Left cardiac atrium (tissue), 4 donors: ENCODE results near the gene CMTM8. TPM values are rescaled to one million over a fixed set of nuclear protein-coding genes. Genes with fewer than 3 reads are reported as not detected.

Experiments used
- ATAC-seq, 2 donors: fragments of 200-7000 bp; cut with Tn5 transposase; one replicate each; pipeline ENCODE4 v1.9.1; 2020; ENCODE audit warnings: mild to moderate bottlenecking in 2 of 2, moderate library complexity in 2 of 2
- DNase-seq: peaks from one replicate; pipeline ENCODE4 v3.0.0-alpha.2; 2020
- intact Hi-C, 2 donors: fragments of 100-400 bp; cut with DNase I; formaldehyde crosslinking; loops; one replicate each; pipeline versions ENCODE4 v1.14.1 to v1.15.1; 2022 to 2023
- total RNA-seq, 2 donors: library from RNA; stranded (reverse); fragmentation: NEBNext Ultra II Directional; extraction: Animal tissue kit (Norgen Biotek cat#: 25700); gene quantifications; one replicate each; pipeline ENCODE4 v1.2.1, GENCODE V29; 2021
- donor health status: DM: no; HTN: yes; CAD: no.
- donor health status: DM: no; HTN: yes; CAD: no; lungs with severe emphysema.
- donor health status: DM: yes; HTN: yes; CAD: no.
- donor health status: Dilated cardiomyopathy.

Gene CMTM8
- total RNA-seq, 2 donors from 2014 or later, result 5.7 to 6.3 TPM

DNA sequence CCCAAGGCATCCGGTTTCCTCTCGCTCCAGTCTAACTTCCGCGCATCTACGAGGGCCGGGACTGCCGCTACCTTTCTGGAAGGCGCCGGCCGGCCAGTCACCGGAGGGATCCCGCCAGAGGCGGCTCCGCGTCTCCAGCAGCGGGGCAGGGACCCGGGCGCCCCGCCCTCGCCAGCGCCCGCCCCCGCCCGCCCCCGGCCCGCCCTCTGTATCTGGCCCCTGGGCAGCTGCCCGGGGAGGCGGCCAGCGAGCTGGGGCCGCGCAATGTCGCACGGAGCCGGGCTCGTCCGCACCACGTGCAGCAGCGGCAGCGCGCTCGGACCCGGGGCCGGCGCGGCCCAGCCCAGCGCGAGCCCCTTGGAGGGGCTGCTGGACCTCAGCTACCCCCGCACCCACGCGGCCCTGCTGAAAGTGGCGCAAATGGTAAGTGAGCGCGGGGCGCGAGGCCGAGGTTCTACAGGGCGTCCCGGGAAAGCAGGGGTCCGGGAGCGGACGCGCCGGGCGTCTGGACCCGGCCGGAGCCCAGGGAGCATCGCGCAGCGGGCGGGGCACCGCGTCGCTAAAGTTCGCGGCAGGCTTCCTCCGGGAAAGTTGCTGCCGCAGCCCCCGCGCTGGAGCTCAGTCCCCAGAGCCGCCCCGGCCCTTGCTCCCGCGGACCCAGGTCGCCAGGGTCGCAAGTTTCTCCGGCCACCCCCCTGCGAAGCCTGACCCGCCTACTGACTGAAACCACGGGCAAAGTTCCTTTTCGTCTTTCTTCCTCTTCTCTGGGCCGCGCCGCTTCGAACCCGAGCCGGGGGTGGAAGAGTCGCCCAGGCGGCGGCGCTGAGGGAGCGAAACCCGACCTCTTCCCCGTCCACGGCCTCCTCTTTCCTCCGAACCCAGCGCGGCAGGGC, 153.4 kb downstream of the CMTM8 start, which contains the start of gene CMTM7:
CMTM7 (plus strand) TSS at position 211 of the 893 bp plus-strand sequence; CDS start at position 265, 54 bp downstream.
- DNase-seq (peak; percentile 79), ATAC-seq (peak; percentile 93 to 95)
- intact Hi-C loops, result no loop called here

DNA sequence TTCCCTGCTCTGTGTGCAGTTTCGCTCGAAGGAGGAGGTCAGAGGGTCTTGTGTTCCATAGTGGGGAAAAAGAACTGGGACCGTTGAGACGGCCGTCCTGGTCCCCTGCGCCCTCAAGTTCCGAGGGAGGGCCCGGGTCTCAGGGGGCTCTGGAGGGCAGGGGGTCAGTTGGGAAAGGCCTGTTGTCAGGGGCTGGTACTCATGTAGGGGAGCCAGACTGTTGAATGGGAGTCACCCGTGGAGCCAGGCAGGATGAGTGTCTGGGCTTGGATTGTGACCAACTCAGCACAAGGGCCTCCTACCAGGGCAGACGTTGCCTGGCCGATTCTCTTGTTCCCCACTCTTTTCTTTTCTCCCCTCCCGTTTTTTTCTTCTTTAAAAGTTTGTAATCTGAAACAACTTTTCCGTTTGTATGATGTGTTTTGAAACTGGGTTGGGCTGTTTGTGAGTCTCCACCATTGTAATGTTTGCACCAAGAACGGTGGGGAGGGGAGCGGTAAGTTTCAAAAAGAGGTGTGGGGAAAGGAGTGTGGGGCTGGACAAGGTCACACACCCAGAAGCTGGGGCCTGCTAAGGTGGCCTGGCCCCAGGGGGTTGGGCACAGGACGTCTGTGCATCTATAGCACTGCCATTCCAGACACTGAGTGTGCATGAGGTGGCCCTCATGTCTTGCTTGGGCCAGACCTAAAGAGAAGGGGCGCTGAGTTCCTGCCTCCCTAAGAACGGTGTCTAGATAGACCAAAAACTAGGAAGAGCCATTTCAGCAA, 154.2 kb downstream of the CMTM8 start:
- intact Hi-C loops, result no loop called here
- DNase-seq, result peak; percentile 68
- peak; percentile 74 to 77 for ATAC-seq

DNA sequence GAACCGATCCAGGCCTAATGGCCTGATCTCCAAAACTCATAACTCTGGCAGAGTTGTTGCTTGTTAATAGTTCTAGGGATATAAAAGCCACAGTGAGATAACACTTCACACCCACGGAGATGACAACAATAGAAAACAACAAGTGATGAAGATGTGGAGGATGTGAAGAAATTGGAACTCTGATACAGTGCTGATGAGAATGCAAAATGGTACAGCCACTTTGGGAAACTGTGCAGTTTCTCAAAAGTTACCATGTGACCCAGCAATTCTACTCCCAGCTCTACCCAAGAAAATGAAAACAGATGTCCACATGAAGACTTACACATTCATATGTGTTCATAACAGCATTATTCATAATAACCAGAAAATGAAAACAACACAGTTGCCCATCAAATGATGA, 157.0 kb downstream of the CMTM8 start:
- no peak for DNase-seq
- intact Hi-C loops, result no loop called here
- no peak for ATAC-seq

DNA sequence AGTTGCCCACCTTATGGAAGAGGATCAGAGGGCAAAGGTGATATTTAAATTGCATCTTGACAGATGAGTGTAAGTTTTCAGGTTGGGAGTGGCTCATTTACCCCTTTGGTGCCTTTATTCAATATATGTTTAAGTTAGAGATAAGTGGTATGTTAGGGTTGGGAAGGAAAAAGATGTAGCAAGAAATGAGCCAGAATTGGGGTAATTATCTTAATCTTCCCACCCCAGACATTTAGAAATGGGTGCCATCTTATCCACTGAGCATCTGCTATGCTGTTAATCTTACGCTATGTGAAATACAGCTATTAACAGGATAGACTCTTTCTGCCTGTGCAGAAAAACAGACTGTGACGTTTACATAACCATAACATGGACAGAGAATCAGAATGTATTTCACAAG, 159.5 kb downstream of the CMTM8 start:
- intact Hi-C loops, result no loop called here
- no peak for DNase-seq
- ATAC-seq, result no peak

DNA sequence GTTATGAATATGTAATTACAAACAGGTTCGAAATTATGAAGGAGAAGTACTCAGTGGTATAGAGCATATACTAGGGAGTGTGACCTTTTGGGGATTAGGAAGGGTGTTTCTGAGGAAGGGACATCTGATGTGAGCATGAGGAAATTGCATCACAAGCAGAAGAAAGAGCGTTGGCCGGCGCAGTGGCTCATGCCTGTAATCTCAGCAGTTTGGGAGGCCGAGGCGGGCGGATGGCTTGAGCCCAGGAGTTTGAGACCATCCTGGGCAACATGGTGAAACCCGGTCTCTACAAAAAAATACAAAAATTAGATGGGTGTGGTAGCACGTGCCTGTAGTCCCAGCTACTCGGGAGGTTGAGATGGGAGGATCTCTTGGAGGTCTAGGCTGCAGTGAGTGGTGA, 160.1 kb downstream of the CMTM8 start:
- ATAC-seq, result peak in 1 of 2 donors; percentile 11
- peak; percentile 68 for DNase-seq
- intact Hi-C loops, result no loop called here

DNA sequence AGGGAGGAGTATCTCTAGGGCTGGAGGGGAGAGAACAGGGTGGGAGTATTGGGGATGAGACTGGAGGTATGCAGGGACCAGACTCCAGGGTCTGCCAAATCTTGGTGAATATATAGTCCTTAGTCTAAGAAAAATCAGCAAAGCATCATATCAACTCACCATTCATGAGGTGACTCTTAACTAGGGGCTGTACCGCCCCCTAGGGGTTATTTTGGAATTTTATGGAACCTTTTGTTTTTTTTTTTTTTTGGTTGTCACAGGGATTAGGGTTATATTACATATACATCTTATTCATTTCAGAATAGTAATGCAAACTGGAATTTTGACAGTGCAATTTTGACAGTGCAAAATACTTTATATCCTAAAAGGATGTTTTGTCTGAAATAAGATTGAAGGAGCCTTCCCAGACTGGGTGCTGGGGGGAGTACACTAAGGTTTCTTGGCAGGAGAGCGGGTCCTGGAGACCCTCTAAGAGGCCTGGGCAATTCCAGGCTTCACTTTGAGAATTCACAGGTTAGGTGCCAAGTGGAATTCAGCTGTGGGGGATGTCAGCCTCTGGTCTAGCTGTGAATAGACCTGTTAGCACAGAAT, 160.6 kb downstream of the CMTM8 start:
- ATAC-seq, result no peak
- DNase-seq, result no peak
- intact Hi-C loops, result no loop called here

DNA sequence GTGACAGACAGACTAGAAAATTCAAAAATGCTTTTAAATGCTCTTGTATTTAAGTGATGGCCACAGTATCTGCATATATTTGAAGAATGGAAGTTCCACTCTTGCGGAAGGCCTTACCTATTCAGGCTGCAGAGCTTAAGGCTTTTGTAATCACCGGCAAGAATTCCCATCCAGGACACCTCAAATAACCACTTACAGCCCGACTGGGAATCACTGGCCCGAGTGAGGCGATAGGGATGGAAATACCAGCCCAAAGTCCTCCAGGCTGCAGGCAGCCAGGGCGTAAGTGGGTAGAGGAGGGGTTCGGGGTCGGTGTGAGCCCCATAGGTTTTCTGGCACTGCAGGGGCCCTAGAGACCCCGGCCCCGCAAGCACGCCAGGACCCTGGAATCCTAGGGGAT, 162.6 kb downstream of the CMTM8 start:
- DNase-seq (no peak), ATAC-seq (peak; percentile 15 to 17)
- intact Hi-C loops, result no loop called here

DNA sequence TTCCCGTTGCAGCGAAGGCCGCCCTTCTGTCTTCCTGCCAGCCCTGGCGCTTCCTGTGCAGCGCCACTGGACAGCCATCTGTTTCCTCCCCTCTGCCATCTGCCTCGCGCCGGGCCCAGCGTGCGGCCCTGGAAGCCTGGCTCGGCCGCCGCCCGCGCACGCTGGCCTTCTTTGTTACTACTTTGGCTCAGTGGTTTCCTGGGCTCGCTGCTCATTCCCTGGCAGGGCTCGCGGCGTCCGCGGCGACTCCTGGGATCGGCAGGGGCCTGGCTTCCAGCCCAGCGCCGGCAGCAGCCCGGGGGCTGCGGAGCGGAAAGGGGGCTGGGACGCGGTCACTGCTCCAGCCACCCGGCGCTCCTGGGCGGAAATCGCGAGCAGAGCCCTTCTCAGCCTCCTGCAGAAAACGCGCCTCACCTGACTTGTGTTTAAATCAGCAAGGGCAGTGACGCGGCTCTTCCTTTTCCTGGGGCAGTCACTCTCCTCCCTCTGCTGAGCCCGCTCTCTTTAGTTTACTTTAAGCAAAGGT, 163.1 kb downstream of the CMTM8 start:
- ATAC-seq (peak; percentile 93 to 94), DNase-seq (peak; percentile 84)
- intact Hi-C loops, result no loop called here

DNA sequence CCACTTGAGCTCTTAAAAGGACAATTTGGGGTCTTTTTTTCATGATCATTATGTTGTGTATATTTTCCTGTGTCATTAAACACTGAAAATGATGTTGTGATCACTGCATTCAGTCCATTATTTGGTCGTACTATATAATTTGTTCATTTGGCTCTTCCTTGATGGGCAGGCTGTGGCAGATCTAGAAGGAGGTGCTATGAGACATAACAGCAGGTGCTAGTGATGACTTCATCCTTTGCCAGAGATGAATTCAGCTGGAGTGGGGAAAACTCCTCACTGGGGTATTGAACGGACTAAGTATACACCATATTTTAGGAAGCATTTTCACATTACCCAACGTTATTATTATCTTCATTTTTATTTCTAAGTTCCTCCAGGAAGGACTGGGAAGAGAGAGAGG, 165.2 kb downstream of the CMTM8 start:
- intact Hi-C loops, result no loop called here
- ATAC-seq (no peak), DNase-seq (no peak)

DNA sequence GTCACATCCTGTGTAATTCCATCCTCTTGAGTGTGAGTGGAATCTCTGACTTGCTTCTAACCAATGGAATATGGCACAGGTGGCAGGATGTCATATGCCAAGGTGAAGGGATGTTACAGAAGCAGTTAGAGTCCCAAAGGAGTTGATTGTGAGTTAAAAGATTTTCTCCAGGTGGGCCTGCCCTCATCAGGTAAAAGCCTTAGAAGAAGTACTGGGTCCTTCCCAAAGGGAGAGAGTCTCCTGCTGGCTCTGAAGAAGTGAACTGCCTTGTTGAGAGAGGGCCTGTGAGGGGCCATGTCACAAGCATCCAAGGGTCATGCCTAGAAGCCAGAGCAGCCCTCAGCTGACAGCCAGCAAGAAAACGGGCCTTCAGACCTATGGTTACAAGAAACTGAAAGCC, 166.2 kb downstream of the CMTM8 start:
- DNase-seq (no peak), ATAC-seq (no peak)
- intact Hi-C loops, result no loop called here

DNA sequence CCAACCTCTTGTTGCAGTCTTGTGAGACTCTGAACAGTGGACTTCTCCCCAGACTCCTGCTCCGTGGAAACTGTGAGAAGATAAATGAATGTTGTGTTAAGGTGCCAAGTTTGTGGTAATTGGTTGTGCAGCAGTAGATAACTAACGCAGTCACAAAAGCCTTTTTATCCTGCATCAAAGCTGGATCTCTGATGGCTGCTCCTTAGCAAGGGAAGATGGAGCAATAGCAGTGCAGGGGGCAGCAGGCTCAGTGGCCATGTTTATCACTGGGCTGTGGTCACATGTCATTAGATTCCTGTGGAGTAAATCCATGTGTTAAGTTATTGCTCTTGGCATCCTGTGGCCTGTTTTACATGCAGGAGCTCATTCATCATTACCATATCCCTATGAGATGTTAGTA, 166.7 kb downstream of the CMTM8 start:
- DNase-seq (no peak), ATAC-seq (no peak)
- intact Hi-C loops, result no loop called here

DNA sequence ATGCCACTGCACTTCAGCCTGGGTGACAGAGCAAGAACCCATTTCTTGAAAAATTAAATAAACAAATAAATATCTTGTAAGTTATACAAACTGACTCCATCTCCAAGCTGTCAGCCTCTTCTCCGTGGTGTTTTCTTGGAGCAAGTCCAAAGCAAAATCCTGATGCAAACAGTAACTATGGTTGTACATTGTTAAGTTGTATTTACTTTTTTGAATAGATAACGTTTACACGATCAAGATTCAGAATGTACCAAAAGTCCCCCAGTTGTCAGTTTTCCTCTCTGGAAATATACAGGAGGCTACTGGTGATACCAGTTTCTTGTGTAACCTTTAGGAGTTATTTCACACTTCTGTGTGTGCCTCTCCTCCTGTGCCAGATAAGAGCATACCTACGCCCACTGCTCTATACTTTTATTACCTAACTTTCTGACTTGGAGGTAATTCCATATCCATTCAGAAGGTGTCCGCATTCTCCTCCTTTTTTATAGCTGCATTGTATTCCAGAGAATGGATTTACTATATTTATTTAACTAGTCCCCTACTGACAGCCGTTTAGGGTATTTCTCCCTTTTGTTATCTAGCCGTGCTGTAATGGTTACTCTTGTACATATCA, 167.3 kb downstream of the CMTM8 start:
- intact Hi-C loops, result no loop called here
- DNase-seq (no peak), ATAC-seq (no peak)

DNA sequence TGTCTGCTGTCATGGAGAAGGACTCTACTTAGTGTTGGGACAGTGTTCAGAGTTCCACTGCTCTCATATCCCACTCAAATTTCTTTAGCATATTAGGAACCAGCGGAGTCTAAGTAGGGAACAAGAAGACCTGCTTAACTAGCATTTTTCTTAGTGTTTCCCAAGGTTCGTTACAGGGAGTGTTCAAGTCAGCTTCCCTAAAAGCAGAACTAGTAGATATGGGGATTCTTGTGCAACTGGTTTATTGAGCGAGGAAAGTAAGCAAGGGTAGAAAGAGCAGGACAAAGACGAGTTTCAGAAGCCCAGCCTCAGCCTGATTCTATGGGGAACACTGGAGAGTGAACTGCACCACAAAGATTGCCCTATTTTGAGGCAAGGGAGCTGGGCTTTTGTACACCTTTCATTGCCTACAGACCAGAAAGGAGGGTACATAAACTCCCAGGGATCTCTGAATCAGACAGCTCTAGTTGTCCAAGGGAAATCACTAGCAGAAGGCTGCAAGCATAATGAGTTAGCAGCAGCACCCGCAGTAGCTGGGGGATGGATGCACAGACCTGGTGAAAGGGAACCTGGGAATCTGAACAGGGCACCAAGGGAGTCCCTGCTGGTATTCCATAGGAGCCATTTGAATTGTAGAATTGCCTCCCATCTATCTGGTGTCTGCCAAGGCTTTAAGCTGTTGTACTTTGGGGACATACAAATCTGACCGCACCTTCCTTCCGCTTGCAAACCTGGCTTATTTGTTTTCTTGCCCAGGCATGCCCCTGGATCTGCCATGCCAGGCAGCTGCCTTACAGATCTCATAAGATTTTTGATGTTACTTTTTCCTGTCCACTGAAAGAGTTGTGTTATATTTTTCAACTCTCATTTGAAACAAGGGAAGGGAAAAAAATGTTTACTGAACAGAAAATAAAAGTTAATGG, 168.3 kb downstream of the CMTM8 start:
- intact Hi-C loops, result no loop called here
- ATAC-seq (peak in 1 of 2 donors; percentile 24), DNase-seq (no peak)

DNA sequence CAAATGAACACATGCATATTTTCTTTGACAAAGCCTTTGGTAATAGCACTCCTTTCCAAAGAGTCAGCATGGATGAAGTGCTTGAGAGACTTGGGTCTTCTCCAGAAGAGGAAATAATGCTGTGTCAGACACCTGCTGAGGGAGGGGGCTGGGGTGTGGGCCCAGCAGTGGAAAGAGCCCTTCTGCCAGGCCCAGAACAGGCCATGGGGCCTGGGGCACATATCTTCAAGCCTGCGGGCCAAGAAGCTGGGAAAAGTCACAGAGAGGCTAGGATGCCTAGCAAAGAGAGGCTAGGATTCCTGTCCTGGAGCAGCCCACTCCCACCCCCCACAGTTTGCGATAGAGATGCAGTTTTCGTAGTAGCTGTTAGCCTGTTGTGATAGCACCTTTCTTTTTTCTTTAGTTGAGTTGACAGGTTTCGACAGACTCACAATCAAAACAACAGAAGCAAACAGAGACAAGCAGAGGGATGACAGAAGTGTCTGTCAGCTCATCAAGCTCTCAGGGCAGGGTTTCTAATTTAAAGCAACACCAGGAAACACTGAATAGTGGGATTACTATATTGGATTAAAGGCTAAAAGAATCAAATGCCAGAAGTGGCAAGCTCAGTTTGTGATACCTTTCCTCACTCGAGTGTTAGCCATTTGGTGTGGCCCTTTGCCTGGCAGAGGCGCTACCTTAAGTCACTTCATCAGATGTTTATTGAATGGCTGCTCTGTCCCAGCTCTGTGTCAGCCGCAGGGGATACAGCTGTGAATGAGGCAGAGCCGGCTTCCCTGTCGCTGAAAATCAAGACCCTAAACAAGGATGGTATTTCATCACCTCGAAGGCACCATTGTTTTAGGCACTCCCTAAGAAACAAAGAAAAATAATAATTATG, 172.1 kb downstream of the CMTM8 start:
- intact Hi-C loops, result no loop called here
- ATAC-seq (no peak), DNase-seq (no peak)

DNA sequence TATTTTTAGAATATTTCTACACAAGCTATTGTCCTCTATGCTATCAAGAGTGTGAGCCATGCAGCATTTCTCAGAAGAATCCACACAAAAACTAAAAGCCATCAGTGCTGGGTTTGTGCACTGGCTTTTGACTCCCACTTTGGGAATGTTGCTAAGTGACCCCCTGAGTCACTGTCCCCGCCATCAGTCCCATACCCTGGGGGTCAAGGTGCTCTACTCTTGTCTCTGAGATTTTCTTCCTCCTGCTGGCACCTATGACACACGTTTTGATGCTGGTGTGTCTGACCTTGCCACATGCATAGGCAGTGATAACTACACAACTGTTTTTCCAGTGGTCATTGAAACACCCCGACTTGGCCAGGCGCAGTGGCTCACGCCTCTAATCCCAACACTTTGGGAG, 173.0 kb downstream of the CMTM8 start:
- ATAC-seq, result no peak
- intact Hi-C loops, result no loop called here
- no peak for DNase-seq

DNA sequence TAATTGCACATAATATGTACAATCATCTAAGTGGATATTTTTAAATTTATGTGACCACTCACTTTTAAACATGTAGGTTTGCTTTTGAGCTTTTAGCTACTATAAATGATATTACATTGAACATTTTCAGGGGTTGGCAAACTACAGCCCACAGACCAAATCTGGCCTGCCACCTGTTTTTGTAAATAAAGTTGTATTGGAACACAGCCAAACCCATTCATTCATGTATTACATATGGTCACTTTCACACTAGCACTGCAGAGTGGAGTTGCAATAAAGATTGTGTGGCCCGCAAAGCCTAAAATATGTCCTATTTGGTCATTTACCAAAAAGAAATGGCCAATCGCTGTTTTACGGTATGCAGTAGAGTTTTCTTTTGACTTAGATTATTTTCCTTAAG, 174.4 kb downstream of the CMTM8 start:
- ATAC-seq, result no peak
- DNase-seq, result no peak
- intact Hi-C loops, result no loop called here

DNA sequence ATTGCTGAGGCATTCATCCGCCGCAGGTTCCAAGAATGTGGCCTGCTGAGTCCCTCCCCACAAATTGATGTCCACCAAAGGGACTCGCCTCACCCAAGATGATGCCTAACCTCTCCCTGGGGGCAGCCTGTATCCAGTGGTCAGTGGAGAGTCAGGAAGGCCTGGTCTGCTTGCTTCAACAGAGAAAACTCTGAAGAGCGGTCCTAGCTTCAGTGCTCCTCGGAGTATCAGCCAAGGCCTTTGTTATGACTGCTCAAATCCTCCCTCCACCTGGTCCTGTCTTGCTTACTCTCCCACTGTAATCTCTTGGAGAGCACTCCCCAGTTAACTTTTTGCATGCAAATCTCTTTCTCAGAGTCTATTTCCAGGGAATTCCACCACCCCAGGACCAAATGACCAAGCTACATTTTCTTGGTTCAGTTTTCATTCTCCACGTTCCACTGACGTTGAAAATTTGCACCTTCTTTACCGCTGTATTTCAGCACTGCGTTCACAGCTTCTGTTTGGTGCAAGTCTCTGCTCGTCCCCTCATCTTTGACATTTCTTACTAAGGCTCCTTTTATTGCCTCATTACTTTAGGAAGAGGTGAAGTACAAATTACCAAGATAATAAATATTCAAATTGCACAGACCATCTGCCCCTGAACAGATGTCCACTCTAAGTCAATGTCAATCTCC, 175.5 kb downstream of the CMTM8 start:
- DNase-seq (no peak), ATAC-seq (no peak)
- intact Hi-C loops, result no loop called here
